ENCODE results near the gene XRN2.

The XRN2 gene, protein sequence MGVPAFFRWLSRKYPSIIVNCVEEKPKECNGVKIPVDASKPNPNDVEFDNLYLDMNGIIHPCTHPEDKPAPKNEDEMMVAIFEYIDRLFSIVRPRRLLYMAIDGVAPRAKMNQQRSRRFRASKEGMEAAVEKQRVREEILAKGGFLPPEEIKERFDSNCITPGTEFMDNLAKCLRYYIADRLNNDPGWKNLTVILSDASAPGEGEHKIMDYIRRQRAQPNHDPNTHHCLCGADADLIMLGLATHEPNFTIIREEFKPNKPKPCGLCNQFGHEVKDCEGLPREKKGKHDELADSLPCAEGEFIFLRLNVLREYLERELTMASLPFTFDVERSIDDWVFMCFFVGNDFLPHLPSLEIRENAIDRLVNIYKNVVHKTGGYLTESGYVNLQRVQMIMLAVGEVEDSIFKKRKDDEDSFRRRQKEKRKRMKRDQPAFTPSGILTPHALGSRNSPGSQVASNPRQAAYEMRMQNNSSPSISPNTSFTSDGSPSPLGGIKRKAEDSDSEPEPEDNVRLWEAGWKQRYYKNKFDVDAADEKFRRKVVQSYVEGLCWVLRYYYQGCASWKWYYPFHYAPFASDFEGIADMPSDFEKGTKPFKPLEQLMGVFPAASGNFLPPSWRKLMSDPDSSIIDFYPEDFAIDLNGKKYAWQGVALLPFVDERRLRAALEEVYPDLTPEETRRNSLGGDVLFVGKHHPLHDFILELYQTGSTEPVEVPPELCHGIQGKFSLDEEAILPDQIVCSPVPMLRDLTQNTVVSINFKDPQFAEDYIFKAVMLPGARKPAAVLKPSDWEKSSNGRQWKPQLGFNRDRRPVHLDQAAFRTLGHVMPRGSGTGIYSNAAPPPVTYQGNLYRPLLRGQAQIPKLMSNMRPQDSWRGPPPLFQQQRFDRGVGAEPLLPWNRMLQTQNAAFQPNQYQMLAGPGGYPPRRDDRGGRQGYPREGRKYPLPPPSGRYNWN

GRCh38 chr20:21303061-21303871 lies at the start of gene XRN2:
Gene XRN2 (plus strand): TSS chr20:21303331. CDS start chr20:21303399, 68 bp downstream.
- DNase-seq (ENCODE audit: low read depth in 2 of 2), result peak; percentile 89 to 92

DNA sequence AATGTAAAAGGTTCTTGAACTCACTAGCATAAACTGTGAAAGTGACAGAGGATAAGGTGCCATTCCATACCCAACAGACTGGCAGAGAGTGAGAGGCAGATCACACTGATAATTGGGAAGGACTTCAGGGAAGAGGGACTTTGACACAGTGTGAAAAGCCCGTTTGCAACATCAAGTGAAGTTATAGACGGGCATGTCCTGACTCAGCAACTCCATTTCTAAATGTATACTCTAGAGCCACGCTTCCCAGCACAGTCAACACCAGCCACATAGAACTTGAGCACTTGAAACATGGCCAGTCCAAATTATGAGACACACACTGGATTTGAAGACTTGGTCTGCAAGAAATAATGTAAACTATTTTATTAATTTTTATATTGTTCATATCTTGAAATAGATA lies 45.9 kb upstream of the XRN2 start:
- no peak for DNase-seq (ENCODE audit: low read depth in 2 of 2)

GRCh38 chr20:21258411-21258810 lies 44.7 kb upstream of the XRN2 start:
- DNase-seq (ENCODE audit: low read depth in 2 of 2), result no peak

- no peak for DNase-seq (ENCODE audit: low read depth in 2 of 2)
Observed at GRCh38 chr20:21259346-21259745, 43.8 kb upstream of the XRN2 start.

DNA sequence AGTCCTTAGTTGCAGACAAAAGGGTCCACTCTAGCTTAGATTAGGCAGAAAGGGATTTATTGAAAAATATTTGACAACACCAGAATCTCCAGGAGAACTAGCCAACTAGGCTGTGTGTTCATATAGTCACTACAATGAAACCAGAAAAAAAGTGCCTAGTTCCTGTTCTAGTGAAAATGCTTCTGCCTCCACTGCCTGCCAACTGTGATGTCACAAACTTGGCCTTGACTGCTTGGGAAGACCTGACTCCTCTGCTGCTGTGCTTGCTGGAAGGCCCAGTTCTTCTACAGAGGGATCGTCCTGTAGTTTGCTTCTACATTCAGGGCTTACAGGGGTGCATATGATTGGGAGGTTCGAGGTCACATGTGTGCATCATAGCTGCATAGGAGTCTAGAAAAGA lies 40.3 kb upstream of the XRN2 start:
- no peak for DNase-seq (ENCODE audit: low read depth in 2 of 2)

GRCh38 chr20:21265261-21266190 lies 37.6 kb upstream of the XRN2 start:
- no peak for DNase-seq (ENCODE audit: low read depth in 2 of 2)

- DNase-seq (ENCODE audit: low read depth in 2 of 2), result no peak
Observed at GRCh38 chr20:21266191-21266536, 37.0 kb upstream of the XRN2 start.

DNA sequence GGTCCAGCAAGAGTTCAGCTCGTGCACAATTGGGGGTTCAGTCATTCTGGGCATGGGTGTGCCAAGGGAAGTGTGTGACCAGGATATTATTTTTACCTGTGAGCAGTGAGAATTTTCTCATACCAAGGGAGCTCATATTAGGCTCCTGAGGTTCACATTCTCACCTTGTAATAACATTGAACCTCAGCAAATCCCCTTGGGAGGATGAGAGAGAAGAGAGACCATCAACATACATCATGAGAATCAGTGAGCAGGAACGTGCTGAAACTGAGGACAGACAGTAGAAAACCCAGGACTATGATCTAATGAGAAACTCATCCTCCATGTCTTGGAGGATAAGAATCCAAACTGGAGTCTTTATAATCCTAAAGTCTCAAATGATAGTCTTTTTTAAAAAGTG lies 33.4 kb upstream of the XRN2 start:
- no peak for DNase-seq (ENCODE audit: low read depth in 2 of 2)

GRCh38 chr20:21270806-21271205 lies 32.3 kb upstream of the XRN2 start:
- DNase-seq (ENCODE audit: low read depth in 2 of 2), result no peak

GRCh38 chr20:21272279-21272678 lies 30.9 kb upstream of the XRN2 start:
- no peak for DNase-seq (ENCODE audit: low read depth in 2 of 2)

GRCh38 chr20:21272679-21273078 lies 30.5 kb upstream of the XRN2 start:
- no peak for DNase-seq (ENCODE audit: low read depth in 2 of 2)

GRCh38 chr20:21273755-21274386 lies 29.3 kb upstream of the XRN2 start:
- DNase-seq (ENCODE audit: low read depth in 2 of 2), result no peak

DNA sequence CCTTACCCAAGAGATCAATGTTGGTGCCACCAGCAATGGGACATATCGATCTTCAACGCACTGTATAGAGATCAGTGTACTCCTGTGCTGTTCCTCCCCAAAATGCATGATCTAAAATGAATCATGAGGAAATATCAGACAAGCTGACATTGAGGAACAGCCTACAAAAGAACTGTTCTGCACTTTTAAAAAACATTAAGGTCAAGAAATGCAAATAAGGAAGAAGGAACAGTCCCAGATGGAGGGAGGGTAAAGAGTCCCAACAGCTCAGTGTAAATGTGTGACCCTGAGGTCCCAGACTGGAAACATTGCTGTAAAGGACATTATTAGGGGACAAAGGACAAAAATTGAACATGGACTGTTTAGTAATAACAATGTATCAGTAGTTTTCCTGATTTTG lies 24.3 kb upstream of the XRN2 start:
- DNase-seq (ENCODE audit: low read depth in 2 of 2), result no peak

DNA sequence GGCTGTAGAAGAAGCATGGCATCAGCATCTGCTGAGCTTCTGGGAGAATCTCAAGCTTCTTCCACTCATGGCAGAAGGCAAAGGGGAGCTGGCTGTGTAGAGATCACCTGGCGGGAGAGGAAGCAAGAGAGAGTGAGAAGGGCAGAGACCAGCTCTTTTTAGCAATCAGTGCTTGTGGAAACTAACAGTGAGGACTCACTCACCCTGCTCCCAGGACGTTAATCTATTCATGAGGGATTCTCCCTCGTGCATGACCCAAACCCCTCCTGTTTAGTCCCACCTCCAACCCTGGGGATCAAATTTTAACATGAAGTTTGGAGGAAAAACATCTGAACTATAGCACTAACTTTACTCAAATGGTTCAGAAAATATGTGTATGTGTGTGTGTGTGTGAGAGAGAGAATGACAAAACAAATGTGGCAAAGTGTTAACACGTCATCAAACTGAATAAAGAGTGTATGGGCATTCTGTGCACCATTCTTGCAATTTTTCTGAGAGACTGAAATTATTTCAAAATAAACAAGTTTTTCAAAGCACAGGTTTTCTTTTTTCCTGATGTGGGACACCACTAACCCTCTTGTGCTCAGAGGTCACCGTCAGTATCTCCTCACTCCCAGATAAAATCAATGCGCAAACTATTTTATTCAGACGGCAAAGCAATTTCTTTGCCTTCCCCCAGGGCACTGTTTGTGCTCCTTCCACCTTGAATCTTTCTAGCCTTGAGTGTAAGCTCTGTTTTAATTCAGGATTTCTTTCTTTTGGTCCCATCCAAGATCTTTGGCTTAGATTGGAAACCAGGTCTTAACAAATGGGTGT lies 23.2 kb upstream of the XRN2 start:
- no peak for DNase-seq (ENCODE audit: low read depth in 2 of 2)

GRCh38 chr20:21280522-21281016 lies 22.6 kb upstream of the XRN2 start:
- DNase-seq (ENCODE audit: low read depth in 2 of 2), result no peak

DNA sequence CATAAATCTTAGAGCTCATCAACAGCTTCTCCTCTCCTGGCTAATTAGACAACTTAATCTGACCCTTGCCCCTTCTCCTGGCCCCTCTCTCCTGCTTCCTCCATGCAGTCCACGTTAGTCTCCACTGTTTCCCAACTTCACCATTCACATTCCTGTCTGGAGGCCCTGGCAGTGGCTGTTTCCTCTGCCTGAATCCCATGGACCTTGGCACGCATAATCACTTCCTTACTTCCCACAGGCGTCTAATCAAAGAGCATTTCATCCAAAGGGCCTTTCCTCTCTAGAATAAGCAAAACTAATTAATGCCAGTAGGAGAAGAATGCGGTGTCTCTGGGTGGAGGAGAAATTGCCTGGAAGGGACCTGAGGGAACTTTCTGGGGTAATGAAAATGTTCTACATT lies 16.4 kb upstream of the XRN2 start:
- DNase-seq (ENCODE audit: low read depth in 2 of 2), result no peak

DNA sequence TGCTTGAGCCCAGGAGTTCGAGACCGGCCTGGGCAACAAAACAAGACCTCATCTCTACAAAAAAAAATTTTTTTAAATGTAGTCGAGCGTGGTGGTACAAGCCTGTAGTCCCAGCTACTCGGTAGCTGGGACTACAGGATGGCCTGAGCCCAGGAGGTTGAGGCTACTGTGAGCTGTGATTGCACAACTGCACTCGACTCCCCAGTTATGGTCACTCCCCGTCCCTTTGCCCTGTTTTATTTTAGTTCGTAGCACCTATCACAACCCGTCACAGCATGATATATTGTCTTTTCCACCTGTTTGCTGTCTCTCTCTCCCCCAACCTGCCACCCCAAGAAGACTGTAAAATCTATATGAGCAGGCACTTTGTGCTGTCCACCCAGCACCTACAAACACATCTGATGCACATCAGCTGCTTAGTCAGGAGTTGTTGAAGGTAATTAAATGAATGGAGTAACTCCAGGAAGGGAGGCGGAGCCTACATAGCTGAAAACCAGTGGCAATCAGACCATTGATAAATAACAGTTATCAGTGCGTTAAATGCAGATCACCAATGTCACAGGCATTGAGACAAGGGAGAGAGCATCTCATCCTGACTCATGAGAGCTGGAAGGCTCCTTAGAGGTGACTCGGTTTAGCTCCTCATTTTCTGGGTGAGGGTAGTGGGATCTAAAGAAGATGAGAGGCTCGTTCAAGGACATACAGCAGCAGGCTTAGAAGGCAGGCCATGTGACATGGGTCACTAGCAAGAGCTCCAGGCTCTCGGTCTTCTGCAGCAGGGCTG lies 14.4 kb upstream of the XRN2 start:
- DNase-seq (ENCODE audit: low read depth in 2 of 2), result no peak

DNA sequence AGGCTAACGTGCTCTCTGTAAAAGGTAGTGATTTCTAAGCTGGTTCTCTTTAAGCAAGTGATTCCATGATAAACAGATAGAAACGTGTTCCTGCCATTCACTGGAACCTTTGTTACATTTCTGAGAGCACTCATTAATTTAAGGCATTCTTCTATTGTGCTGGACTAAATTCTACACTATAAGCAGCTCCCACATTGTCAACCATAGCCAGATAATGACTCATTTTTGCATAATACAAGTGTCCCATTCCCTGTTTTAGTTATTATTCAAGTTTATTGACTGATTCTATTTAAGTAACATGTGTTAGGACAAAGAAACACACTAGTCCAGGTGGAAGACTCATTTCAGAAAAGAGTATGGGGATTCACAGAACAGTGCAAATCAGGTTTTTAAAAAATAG lies 13.5 kb upstream of the XRN2 start:
- DNase-seq (ENCODE audit: low read depth in 2 of 2), result no peak

DNA sequence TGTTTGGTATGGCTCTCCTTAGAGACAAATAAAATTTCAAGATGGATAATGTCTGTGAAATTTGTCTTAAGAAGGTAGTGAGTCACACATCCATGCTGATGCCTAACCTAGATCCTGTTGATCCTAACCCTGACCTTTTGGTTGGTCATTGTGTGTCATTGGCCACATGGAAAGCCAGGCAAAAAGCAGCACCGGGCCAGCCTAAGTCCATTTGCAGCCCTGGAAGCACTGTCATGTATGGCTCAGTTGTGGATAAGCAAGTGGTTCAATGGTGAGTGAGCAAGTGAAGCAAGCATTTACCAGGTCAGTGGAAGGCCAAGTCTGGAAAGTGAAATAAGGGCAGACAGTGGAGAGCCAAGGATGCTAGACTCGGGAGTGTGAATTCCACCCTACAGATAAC lies 12.1 kb upstream of the XRN2 start:
- DNase-seq (ENCODE audit: low read depth in 2 of 2), result no peak

Data from stimulated activated CD8-positive, alpha-beta memory T cell treated with anti-CD3 and anti-CD28 coated beads, Interleukin-7, amount 100 ng/mL, for 4 hours (primary cell).